ENCODE data around the gene GDF10. TPM values are rescaled to one million over a fixed set of nuclear protein-coding genes. Genes with fewer than 3 reads are reported as not detected.

The GDF10 gene, protein sequence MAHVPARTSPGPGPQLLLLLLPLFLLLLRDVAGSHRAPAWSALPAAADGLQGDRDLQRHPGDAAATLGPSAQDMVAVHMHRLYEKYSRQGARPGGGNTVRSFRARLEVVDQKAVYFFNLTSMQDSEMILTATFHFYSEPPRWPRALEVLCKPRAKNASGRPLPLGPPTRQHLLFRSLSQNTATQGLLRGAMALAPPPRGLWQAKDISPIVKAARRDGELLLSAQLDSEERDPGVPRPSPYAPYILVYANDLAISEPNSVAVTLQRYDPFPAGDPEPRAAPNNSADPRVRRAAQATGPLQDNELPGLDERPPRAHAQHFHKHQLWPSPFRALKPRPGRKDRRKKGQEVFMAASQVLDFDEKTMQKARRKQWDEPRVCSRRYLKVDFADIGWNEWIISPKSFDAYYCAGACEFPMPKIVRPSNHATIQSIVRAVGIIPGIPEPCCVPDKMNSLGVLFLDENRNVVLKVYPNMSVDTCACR
- 0.49 and 0.59 TPM in 2 replicates for total RNA-seq

DNA sequence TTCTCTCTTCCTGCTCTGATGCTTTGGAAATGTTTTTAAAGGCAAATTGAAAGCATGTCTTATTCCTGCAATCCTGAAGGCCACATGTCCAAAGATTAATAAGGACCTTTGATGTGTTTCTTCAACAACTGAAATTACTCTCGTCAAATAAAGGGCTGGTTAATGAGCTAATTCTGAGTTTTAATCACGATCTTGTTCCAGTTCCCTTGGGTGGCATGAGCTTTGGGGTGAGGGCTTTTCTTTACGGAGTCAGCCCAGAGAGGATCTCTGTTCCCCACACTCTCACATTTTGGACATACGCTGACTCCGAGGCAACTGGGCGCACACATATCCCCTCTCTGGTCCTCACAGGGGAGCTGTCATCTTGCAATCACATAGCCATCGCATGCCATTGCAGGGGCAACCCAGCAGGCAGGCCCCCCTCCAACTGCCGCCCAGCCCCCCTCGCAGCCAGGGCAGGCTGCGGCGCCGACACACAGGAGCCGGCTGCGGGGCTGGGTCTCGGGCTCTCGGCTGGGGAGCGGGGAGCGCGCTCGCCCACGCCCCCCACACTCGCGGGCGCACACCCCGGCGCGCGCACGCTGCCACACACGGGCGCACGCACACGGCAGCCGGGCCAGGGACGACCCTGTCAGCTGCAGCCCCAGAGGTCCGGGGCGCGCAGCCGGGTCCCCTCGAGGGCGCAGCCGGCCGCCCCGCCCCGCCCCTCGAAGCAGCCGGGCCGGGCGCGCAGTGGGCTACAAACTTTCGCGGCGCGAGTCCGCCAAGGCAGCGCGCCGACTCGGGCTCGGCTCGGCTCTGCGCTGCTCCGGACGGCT is at the start of gene GDF10:
Gene GDF10, plus strand, starts transcription at position 587 of the 818 bp plus-strand sequence. CDS start 455 bp downstream, outside the sequence.
- Mint-ChIP-seq H3K36me3 (ENCODE audit: low read depth) (peaks cover 3% of the 10 kb centered on the region), H3K4me3 (peak within 1 kb of the TSS; percentile 79), H3K9me3 (no peaks in the 10 kb centered on the region), H3K27me3 (peaks cover 45% of the 10 kb centered on the region), H3K4me1 (peaks cover 3% of the 10 kb centered on the region), H3K27ac (no peak within 1 kb of the TSS)
- intact Hi-C loops (cut with micrococcal nuclease) = no loop called here
- no peak for DNase-seq

DNA sequence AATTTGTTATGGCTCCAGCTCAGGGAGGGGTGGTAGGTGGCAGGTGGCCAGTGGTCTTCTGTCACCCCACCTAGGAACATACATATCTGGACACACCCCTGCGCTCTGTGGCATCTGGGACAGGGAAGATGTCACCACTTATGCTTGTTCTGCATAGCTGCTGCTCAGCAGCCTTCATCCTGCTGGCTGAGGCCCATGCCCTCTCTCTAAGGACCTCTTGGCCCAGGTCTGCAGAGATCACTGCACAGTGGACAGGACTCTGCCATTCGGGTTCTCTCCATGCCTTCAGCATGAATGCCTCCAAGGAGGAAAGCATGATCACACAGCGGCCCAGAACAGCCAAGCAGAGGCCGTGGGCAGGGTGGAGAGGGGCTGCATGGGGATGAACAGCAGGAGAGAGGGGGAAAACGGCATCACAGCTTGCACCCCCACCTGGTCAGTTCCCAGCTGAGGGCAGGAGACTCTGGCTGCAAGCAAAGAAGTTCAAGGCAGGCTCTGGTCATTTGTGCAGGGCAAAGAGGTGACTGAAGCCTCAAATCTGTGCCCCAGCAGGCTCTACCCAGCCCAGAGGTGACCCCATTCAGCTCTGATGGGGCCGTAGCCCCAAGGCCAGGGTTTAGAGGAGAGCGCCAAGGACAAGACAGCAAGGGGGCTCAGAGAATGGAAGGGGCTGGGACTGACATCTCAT is 47.8 kb upstream of the GDF10 start:
- no peaks in the 10 kb centered on the region for H3K36me3 Mint-ChIP-seq (ENCODE audit: low read depth)
- no peak overlapping the region for H3K4me3 Mint-ChIP-seq
- DNase-seq = no peak
- H3K4me1 Mint-ChIP-seq = peaks cover 22% of the 10 kb centered on the region
- no peak overlapping the region for H3K27ac Mint-ChIP-seq
- no peaks in the 10 kb centered on the region for H3K27me3 Mint-ChIP-seq
- intact Hi-C loops (cut with micrococcal nuclease) = no loop called here
- peaks cover 2% of the 10 kb centered on the region for H3K9me3 Mint-ChIP-seq

DNA sequence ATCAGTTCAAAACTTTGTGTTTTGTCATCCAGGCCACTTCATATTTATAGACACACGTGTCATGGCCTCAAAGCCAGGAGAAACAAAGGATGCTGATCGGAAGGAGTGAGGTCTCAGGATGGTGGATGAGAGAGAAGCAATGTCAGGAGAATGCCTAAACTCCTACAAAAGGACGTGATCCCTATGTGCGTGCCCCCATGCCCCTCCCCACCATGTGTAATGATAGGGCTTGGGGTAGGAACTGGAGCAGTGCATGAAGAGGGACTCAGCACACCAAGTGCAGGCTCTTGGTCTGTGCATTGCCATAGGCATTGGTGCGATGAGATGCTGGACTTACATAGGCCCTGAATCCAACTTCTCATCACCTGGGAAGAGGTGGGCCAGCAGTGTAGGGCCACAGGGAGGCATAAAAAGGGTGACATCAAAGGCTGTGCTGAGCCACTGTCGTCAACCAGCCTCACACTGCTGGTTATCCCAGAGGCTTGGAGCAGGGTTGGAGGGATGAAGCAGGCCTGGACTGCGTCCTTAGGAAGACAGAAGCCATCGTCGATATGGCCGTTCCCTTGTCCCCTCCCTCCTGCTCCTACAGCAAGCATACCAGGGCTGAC is 46.9 kb upstream of the GDF10 start:
- H3K4me1 Mint-ChIP-seq = peaks cover 31% of the 10 kb centered on the region
- H3K36me3 Mint-ChIP-seq (ENCODE audit: low read depth) = peaks cover 2% of the 10 kb centered on the region
- DNase-seq = no peak
- no peak overlapping the region for H3K4me3 Mint-ChIP-seq
- intact Hi-C loops (cut with micrococcal nuclease) = no loop called here
- H3K9me3 Mint-ChIP-seq = peaks cover 5% of the 10 kb centered on the region
- no peaks in the 10 kb centered on the region for H3K27me3 Mint-ChIP-seq
- H3K27ac Mint-ChIP-seq = no peak overlapping the region

DNA sequence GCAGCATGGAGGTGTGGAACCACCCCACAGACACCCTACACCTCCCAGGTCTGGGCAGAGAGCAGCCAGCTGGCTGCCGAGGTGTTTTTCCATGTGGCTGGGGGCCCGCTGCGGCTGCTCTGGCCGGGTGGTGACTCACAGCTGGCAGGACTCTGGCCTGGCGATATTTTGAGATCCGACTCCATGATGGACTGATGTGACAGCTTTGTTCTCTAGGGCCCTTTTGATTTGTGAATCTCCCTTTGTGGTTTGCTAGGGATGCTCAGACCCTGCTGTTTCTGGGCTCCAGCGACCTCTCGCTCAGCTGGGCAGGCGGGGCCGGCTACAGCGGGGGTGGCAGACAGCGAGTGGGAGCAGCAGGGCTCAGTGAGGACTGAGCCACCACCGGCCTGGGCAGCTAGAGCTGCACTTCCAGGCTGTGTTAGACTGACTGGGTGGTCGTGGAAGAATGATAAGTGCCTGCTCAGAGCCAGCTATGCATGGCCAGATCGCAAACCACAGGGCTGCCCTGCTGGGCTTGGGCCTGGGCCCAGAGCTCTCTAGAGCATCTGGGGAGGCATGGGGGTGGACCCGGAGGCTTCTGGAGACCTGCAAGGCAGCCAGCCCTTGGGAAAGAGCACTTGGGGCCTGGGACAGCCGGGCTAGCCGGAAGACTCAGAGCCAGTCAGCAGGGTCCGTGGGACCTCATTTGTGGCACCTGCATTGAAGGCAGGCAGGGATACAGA is 46.2 kb upstream of the GDF10 start:
- no peak for DNase-seq
- H3K36me3 Mint-ChIP-seq (ENCODE audit: low read depth) = peaks cover 2% of the 10 kb centered on the region
- no peak overlapping the region for H3K4me3 Mint-ChIP-seq
- peaks cover 5% of the 10 kb centered on the region for H3K9me3 Mint-ChIP-seq
- intact Hi-C loops (cut with micrococcal nuclease) = no loop called here
- H3K27ac Mint-ChIP-seq = peak overlapping the region; percentile 17
- peaks cover 27% of the 10 kb centered on the region for H3K4me1 Mint-ChIP-seq
- no peaks in the 10 kb centered on the region for H3K27me3 Mint-ChIP-seq

DNA sequence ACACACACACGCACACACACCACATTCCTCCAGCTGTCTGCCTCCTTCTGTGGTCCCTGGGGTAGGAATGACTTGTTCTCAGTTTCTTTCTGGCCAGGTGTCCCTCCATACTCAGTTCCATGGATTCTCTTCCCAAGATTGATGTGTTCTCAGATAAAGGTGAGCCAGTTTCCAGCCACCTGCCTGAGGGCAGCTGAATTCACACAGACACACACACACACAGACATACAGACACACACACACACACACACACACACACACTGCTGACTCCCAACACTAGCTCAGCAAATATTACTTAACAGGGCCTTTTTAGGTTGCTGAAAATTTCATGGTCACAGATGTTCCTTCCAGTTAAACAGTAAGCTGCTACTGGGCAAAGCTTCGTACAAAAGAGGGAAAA is 45.4 kb upstream of the GDF10 start:
- peaks cover 5% of the 10 kb centered on the region for H3K9me3 Mint-ChIP-seq
- H3K27ac Mint-ChIP-seq = no peak overlapping the region
- no peak for DNase-seq
- no peaks in the 10 kb centered on the region for H3K27me3 Mint-ChIP-seq
- H3K4me1 Mint-ChIP-seq = peaks cover 27% of the 10 kb centered on the region
- no peak overlapping the region for H3K4me3 Mint-ChIP-seq
- H3K36me3 Mint-ChIP-seq (ENCODE audit: low read depth) = peaks cover 2% of the 10 kb centered on the region
- intact Hi-C loops (cut with micrococcal nuclease) = loop anchor here (5.0 kb wide), 1 partner anchor 72 kb away; no protein-coding TSS in a partner anchor

DNA sequence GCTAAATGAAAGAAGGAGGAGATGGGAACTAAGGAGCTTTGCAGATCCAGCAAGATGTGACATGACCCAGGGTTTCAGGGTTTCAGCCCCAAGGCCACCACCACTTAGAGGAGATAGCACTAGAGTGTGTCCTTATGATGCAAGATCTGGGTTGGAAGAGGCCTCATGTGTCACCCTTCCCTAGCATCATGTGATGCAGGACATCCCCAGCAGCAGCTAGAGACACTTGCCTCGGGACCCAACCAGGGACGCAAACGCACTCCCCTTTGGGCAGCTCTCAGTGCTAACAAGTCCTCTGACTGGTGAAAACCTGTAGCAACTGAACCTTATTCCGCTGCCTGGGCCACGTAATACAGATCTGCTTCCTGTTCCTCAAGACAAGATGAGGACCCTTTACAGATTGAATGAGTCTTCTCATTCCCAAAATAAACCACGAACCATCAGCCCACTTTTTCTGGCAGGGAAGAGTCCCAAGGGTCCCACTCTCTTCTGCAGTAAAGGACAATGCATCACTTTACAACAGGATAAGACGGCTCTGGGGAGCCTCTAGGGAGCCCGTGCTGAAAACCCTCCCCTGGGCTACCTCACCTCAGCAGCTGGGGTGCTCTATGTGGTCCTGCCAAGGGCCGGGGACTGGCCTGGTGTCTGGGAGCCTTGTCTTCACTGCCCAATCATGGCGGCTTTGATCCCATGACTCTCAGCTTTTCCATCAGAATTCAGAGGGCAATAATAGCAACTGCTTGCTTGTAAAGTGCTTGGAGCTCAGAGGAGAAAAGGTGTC is 44.8 kb upstream of the GDF10 start:
- peaks cover 32% of the 10 kb centered on the region for H3K4me1 Mint-ChIP-seq

DNA sequence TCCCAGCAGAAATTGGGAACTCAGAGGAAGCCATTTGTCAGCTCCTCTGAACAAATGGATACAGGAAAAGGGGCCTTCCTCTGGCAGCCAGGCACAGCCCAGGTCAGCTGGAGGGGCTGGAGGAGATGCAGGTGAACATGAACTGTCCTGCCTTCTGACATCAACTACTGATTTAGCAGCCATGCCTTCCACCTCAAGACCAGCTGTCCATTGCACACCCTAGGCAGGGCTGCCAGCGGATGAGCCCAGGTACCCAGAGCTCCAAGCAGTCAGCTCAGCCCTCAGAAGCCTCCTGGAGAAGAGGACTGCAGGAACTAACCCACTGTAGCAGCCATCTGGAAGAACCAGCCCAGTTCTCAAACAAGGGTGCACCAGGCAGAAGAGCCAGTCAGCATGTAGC is 44.1 kb upstream of the GDF10 start:
- intact Hi-C loops (cut with micrococcal nuclease) = loop anchor here (2.0 to 5.0 kb wide), 2 partner anchors 49 to 74 kb away; no protein-coding TSS in a partner anchor
- H3K4me3 Mint-ChIP-seq = no peak overlapping the region
- H3K27me3 Mint-ChIP-seq = no peaks in the 10 kb centered on the region
- H3K9me3 Mint-ChIP-seq = peaks cover 5% of the 10 kb centered on the region
- no peak for DNase-seq
- H3K36me3 Mint-ChIP-seq (ENCODE audit: low read depth) = peaks cover 2% of the 10 kb centered on the region
- H3K4me1 Mint-ChIP-seq = peaks cover 39% of the 10 kb centered on the region
- peak overlapping the region; percentile 49 for H3K27ac Mint-ChIP-seq

More for the DNA sequence above, 44.8 kb upstream of the GDF10 start:
- peaks cover 2% of the 10 kb centered on the region for H3K36me3 Mint-ChIP-seq (ENCODE audit: low read depth)
- H3K9me3 Mint-ChIP-seq = peaks cover 5% of the 10 kb centered on the region
- no peak overlapping the region for H3K27ac Mint-ChIP-seq
- DNase-seq = no peak
- intact Hi-C loops (cut with micrococcal nuclease) = loop anchor here (5.0 kb wide), 1 partner anchor 73 kb away; no protein-coding TSS in a partner anchor
- H3K4me3 Mint-ChIP-seq = no peak overlapping the region
- no peaks in the 10 kb centered on the region for H3K27me3 Mint-ChIP-seq

DNA sequence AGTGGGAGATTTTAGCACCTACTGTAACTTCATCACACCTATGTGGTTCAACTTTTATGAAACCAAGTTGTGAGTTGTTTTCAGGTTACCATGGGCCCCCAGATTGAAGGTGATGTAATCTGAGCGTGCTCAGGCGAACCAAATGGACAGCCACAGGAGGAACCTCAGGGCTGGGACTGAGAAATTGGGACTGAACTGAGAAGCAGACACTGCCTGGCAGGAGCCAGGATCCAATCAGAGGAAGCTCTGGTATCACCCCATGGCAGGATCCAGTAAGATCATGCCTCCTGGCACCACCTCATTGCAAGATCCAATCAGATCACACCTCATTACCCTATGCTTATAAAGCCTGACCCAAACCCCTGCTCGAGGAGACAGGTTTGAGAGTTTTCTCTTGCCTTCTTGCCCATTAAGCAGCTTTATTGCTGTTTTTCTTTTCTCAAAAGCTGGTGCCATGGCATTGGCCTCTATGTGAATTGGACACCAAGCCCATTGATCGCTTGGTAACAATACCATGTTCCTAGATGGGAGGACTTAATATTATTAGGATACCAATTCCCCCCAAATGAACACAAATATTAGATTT is 43.2 kb upstream of the GDF10 start:
- peak overlapping the region; percentile 93 for H3K27ac Mint-ChIP-seq
- intact Hi-C loops (cut with micrococcal nuclease) = loop anchor here (1.0 to 5.0 kb wide), 3 partner anchors 8 to 75 kb away; no protein-coding TSS in a partner anchor

DNA sequence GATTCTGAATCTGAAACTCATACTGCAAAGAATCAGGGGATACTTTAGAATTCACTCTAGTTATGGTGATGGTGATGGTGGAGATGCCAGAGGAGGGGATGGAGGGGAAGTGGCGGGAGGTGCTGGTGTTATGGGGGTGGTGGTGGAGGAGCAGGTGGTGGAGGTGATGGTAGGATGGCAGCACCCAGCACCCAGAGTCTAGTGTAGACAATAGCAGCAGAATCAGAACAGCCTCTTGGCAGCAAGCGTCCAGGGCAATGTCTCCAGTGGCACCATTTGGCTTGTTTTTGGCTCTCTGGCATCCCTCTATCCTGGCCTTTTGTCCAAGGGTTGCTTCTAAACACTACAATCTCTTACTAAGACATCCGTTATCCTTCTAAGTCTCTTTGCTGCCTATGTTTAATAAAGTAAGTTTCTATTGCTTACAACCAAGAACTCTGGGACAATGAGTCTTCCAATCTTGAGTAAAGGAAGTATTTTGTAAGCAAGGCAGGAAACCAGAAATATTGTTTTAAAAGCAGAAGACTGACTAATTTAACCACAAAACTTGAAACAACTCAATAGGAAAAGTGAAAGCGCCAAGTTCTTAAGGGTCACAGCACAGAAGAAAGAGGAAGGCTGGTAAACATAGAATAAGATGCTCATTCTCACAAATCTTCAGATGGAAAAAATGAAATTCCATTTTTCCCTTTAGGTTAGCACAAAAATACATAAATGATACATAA is 42.4 kb upstream of the GDF10 start:
- peak overlapping the region; percentile 93 for H3K27ac Mint-ChIP-seq
- H3K4me1 Mint-ChIP-seq = peaks cover 54% of the 10 kb centered on the region
- intact Hi-C loops (cut with micrococcal nuclease) = loop anchor here (1.0 to 5.0 kb wide), 3 partner anchors 8 to 75 kb away; no protein-coding TSS in a partner anchor
- peak; percentile 69 for DNase-seq
- H3K4me3 Mint-ChIP-seq = peak overlapping the region; percentile 51
- peaks cover 5% of the 10 kb centered on the region for H3K9me3 Mint-ChIP-seq
- peaks cover 4% of the 10 kb centered on the region for H3K36me3 Mint-ChIP-seq (ENCODE audit: low read depth)
- no peaks in the 10 kb centered on the region for H3K27me3 Mint-ChIP-seq

More for the DNA sequence above, 43.2 kb upstream of the GDF10 start:
- no peaks in the 10 kb centered on the region for H3K27me3 Mint-ChIP-seq
- H3K9me3 Mint-ChIP-seq = peaks cover 5% of the 10 kb centered on the region
- peaks cover 4% of the 10 kb centered on the region for H3K36me3 Mint-ChIP-seq (ENCODE audit: low read depth)
- peak; percentile 73 for DNase-seq
- H3K4me1 Mint-ChIP-seq = peaks cover 48% of the 10 kb centered on the region
- H3K4me3 Mint-ChIP-seq = peak overlapping the region; percentile 51

DNA sequence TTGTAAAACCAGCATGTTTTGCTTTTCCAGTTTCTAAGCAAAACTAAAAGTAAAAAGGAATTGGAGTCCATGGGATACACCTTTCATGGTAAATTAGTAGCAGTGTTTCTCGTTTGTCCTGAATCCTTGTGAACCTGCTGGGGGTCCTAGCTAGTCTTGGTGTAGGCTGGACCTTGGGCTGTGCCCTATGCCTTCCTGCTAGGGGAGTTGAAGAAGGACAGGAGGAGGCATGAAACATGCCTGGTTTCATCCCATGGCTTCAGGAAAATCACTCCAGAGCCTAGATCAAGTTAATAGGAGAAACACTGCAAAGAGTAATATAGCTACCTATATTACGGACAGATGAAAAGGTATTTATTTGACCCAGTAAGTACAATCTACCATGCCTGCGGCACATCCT is 41.1 kb upstream of the GDF10 start:
- Mint-ChIP-seq H3K27me3 (no peaks in the 10 kb centered on the region), H3K27ac (peak overlapping the region; percentile 27), H3K4me1 (peaks cover 62% of the 10 kb centered on the region), H3K36me3 (ENCODE audit: low read depth) (peaks cover 4% of the 10 kb centered on the region), H3K4me3 (no peak overlapping the region), H3K9me3 (peaks cover 11% of the 10 kb centered on the region)
- intact Hi-C loops (cut with micrococcal nuclease) = loop anchor here (5.0 kb wide), 1 partner anchor 77 kb away; no protein-coding TSS in a partner anchor
- no peak for DNase-seq

DNA sequence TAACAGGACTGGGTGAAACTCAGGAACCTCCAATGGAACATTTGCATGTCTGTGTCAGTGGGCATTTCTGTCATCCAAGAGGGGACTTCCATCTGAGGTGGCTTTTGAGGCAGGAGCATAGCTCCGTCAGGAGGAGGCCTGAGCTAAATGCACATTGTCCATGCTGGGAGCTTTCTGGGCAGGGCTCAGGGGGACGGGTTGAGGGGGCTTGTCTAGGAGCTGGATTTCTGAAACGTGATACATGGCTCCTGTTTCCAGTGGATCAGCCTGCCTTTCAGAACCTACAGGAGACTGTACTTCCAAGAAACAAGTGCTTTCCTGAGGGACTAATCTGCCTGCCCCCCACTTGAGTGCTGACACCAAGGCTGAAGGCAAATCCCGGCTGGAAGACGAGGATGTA is 40.5 kb upstream of the GDF10 start:
- Mint-ChIP-seq H3K27ac (peak overlapping the region; percentile 56), H3K4me3 (no peak overlapping the region), H3K4me1 (peaks cover 66% of the 10 kb centered on the region), H3K36me3 (ENCODE audit: low read depth) (peaks cover 4% of the 10 kb centered on the region), H3K9me3 (peaks cover 12% of the 10 kb centered on the region), H3K27me3 (no peaks in the 10 kb centered on the region)
- no peak for DNase-seq
- intact Hi-C loops (cut with micrococcal nuclease) = loop anchor here (5.0 kb wide), 1 partner anchor 77 kb away; no protein-coding TSS in a partner anchor

All from activated CD4-positive, alpha-beta T cell treated with anti-CD3 and anti-CD28 coated beads, Interleukin-2, amount 10 ng/mL, durations not matched to agents 24 days and 14 days (primary cell).